Endodermal cell (in vitro differentiated cells): ENCODE measurements around the gene LRIG1. TPM values are rescaled to one million over a fixed set of nuclear protein-coding genes. Genes with fewer than 3 reads are reported as not detected.

Experiments
- DNase-seq: peaks from one replicate; pipeline ENCODE4 v3.0.0-alpha.2; 2017
- H3K27ac ChIP-seq: 2 replicates; pipeline ENCODE4 v1.5.1; 2013; ENCODE audit warnings: mild to moderate bottlenecking, low read depth, low read length, moderate library complexity
- H3K27me3 ChIP-seq: 2 replicates; pipeline ENCODE4 v1.6.1; 2013; ENCODE audit warnings: mild to moderate bottlenecking, low read length, moderate library complexity; ENCODE audit not compliant: insufficient read depth, control insufficient read depth, poor library complexity, severe bottlenecking
- H3K36me3 ChIP-seq: 2 replicates; pipeline ENCODE4 v1.7.0; 2013; ENCODE audit warnings: mild to moderate bottlenecking, low read length, moderate library complexity; ENCODE audit not compliant: control insufficient read depth, insufficient read depth
- H3K4me1 ChIP-seq: one replicate; pipeline ENCODE4 v1.7.0; 2013; ENCODE audit warnings: low read length; ENCODE audit not compliant: control insufficient read depth, insufficient read depth
- H3K4me3 ChIP-seq: 2 replicates; pipeline ENCODE4 v1.5.1; 2013; ENCODE audit warnings: mild to moderate bottlenecking, low read length, moderate library complexity
- H3K9ac ChIP-seq: 2 replicates; pipeline ENCODE4 v1.6.1; 2013; ENCODE audit warnings: mild to moderate bottlenecking, low read length, moderate library complexity; ENCODE audit not compliant: poor library complexity, severe bottlenecking; ENCODE audit errors: extremely low read depth
- H3K9me3 ChIP-seq: 2 replicates; pipeline ENCODE4 v1.6.1; 2013; ENCODE audit warnings: mild to moderate bottlenecking, low read length, moderate library complexity; ENCODE audit not compliant: control insufficient read depth
- H3K27ac Mint-ChIP-seq: 2 replicates; pipeline ENCODE4 v1.8.0; 2020; ENCODE audit warnings: mixed read lengths
- H3K27me3 Mint-ChIP-seq: 2 replicates; pipeline ENCODE4 v1.8.0; 2021; ENCODE audit warnings: mild to moderate bottlenecking, mixed read lengths; ENCODE audit not compliant: insufficient read depth
- H3K36me3 Mint-ChIP-seq: 2 replicates; pipeline ENCODE4 v1.8.0; 2020; ENCODE audit warnings: low read depth, mixed read lengths
- H3K4me1 Mint-ChIP-seq: 2 replicates; pipeline ENCODE4 v1.8.0; 2020; ENCODE audit warnings: mixed read lengths
- H3K4me3 Mint-ChIP-seq: 2 replicates; pipeline ENCODE4 v1.8.0; 2020; ENCODE audit warnings: mild to moderate bottlenecking, moderate library complexity, mixed read lengths
- H3K9me3 Mint-ChIP-seq: 2 replicates; pipeline ENCODE4 v1.8.0; 2020; ENCODE audit warnings: mild to moderate bottlenecking, mixed read lengths
- CTCF ChIP-seq: fragments of 200-600 bp; sonication (generic); conservative IDR thresholded peaks from 2 replicates; pipeline ENCODE4 v1.5.0; 2021; ENCODE audit warnings: antibody characterized with exemption, mild to moderate bottlenecking
- WGBS, 2 experiments: methylation state at CpG; one replicate each; pipeline versions ENCODE4 v1.1.5 to v1.1.7; 2013; ENCODE audit warnings: missing lambda C conversion rate in 2 of 2, mixed read lengths in 1 of 2; ENCODE audit not compliant: insufficient coverage in 1 of 2, insufficient read length in 1 of 2; 5-methylcytosine and 5-hydroxymethylcytosine counted together
- total RNA-seq, 2 donors: library from RNA; stranded (reverse); fragmentation: NEBNext Ultra II Directional in 1 of 2; extraction: Animal tissue kit (Norgen Biotek cat#: 25700) in 1 of 2; gene quantifications; 2 replicates in 1 of 2; 3 replicates in 1 of 2; pipeline ENCODE4 v1.2.1, GENCODE V29; 2021

The LRIG1 gene
- total RNA-seq, 2 donors from 2014 or later, result 37.5 to 42.3 TPM

DNA sequence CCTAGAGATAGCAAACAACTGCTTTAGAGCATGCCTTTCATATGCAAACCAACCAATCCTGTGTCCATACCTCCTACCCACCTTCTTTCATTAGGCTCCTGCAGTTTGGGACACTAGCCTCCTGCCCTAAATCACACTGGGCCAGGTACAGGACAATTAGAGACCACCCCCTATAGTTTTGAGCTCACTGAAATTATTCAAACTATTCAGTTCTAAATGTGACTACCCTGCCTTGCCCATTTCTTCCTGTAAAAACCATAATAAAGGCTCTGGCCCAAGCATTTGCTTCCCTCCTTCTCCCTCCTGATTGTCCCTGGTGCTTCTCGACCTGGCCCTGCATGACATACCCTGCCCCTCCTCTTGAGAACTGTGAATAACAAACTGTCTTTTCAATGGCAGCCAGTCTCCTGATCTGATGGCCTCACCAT is 31.4 kb upstream of the LRIG1 start:
- H3K36me3 Mint-ChIP-seq, result no peaks in the 10 kb centered on the region
- no peak overlapping the region for H3K4me3 ChIP-seq
- H3K27ac ChIP-seq, result no peak overlapping the region
- H3K4me1 Mint-ChIP-seq, result peaks cover 33% of the 10 kb centered on the region
- H3K9ac ChIP-seq, result no peak overlapping the region
- 7 to 33% methylated on average over 1 of the region's 1 CpG for WGBS, 2 experiments
- H3K27me3 Mint-ChIP-seq, result peaks cover 4% of the 10 kb centered on the region
- peak; percentile 78 for DNase-seq
- H3K36me3 ChIP-seq, result no peaks in the 10 kb centered on the region
- H3K9me3 ChIP-seq, result no peaks in the 10 kb centered on the region
- H3K4me1 ChIP-seq, result peaks cover 15% of the 10 kb centered on the region
- H3K4me3 Mint-ChIP-seq, result peak overlapping the region; percentile 0
- H3K27ac Mint-ChIP-seq, result no peak overlapping the region
- no peak for TF ChIP-seq CTCF
- H3K27me3 ChIP-seq, result no peaks in the 10 kb centered on the region
- H3K9me3 Mint-ChIP-seq, result no peaks in the 10 kb centered on the region

- Histone ChIP-seq H3K36me3 (no peaks in the 10 kb centered on the region), H3K9ac (no peak overlapping the region), H3K4me3 (no peak overlapping the region), H3K27ac (peak overlapping the region; percentile 21), H3K27me3 (no peaks in the 10 kb centered on the region), H3K9me3 (no peaks in the 10 kb centered on the region), H3K4me1 (peaks cover 15% of the 10 kb centered on the region)
- Mint-ChIP-seq H3K9me3 (no peaks in the 10 kb centered on the region), H3K4me1 (peaks cover 33% of the 10 kb centered on the region), H3K27me3 (peaks cover 6% of the 10 kb centered on the region), H3K36me3 (no peaks in the 10 kb centered on the region), H3K27ac (no peak overlapping the region), H3K4me3 (no peak overlapping the region)
- TF ChIP-seq CTCF, result no peak
- DNase-seq, result no peak
- 82 to 83% methylated on average over 1 of the region's 1 CpG for WGBS, 2 experiments
These were observed 30.4 kb upstream of the LRIG1 start for GRCh38 chr3:66531256-66531655.

DNA sequence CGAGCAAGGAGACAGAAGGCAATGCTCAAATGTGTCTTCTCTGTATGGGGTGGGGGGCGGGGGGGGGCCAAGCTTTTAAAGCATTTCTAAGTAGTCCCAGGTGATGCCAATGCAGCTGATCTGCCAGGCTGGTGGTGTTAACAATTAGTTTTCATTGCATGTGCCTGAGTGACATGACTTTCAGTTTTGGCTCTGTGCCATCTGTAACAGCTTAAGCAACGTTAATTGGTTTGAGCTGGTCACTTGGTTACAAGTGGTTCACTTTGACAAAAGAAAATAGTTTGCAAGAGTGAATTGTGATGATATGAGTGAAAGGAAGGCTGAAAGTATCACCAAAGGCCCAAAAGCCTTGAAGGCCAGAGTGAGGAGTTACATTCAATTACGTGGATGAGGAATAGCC is 26.4 kb upstream of the LRIG1 start:
- Mint-ChIP-seq H3K36me3 (no peaks in the 10 kb centered on the region), H3K4me1 (peaks cover 11% of the 10 kb centered on the region), H3K27me3 (peaks cover 15% of the 10 kb centered on the region), H3K9me3 (no peaks in the 10 kb centered on the region), H3K27ac (no peak overlapping the region), H3K4me3 (no peak overlapping the region)
- no peaks in the 10 kb centered on the region for H3K36me3 ChIP-seq
- DNase-seq, result no peak
- H3K27ac ChIP-seq, result no peak overlapping the region
- H3K9me3 ChIP-seq, result no peaks in the 10 kb centered on the region
- H3K4me1 ChIP-seq, result peaks cover 7% of the 10 kb centered on the region
- H3K4me3 ChIP-seq, result no peak overlapping the region
- TF ChIP-seq CTCF, result no peak
- no peaks in the 10 kb centered on the region for H3K27me3 ChIP-seq
- WGBS, 2 experiments, result 84 to 88% methylated on average over 1 to 4 of the region's 4 CpGs
- no peak overlapping the region for H3K9ac ChIP-seq
